A549 (cell line): ENCODE results near the gene PNMA8B. TPM values are rescaled to one million over a fixed set of nuclear protein-coding genes. Genes with fewer than 3 reads are reported as not detected.

Experiments
- ATAC-seq, 2 experiments: fragments of 200-7000 bp in 1 of 2; fragments of >200 bp in 1 of 2; cut with Nextera tagmentation in 1 of 2; cut with Tn5 transposase in 1 of 2; 3 replicates each; pipeline versions ENCODE4 v1.8.0 to v1.9.1; 2018 to 2020; ENCODE audit warnings: mild to moderate bottlenecking in 1 of 2, moderate library complexity in 1 of 2
- CTCF ChIA-PET: fragments of 300-600 bp; sonication (Branson Sonifier 250); formaldehyde crosslinking; extraction: SDS; loops from one replicate; lab custom pipeline; 2021; ENCODE audit warnings: antibody characterized with exemption, inconsistent platforms; lab: Yijun Ruan, JAX
- POLR2A ChIA-PET: fragments of 350-600 bp; formaldehyde crosslinking; extraction: SDS; loops from one replicate; lab custom pipeline; 2021; ENCODE audit warnings: antibody characterized with exemption, inconsistent platforms; lab: Yijun Ruan, JAX
- DNase-seq, 2 experiments: peaks; one replicate each; pipeline versions ENCODE4 v3.0.0 to v3.0.0-alpha.2; 2011 to 2016; ENCODE audit warnings: low read depth in 1 of 2, low spot score in 1 of 2
- FAIRE-seq: peaks from 2 replicates; lab custom pipeline; 2011; peaks lifted over from hg19 to GRCh38; lab: Jason Lieb, UNC
- H3K27ac ChIP-seq, 2 experiments: fragments of >200 bp; sonication (Bioruptor Twin); formaldehyde crosslinking; 3 replicates each; pipeline ENCODE4 v1.5.1; 2016 to 2017
- H3K4me1 ChIP-seq: fragments of >200 bp; sonication (Bioruptor Twin); formaldehyde crosslinking; 3 replicates; pipeline ENCODE4 v1.6.1; 2016
- H3K4me2 ChIP-seq: fragments of >200 bp; sonication (Bioruptor Twin); formaldehyde crosslinking; 3 replicates; pipeline ENCODE4 v1.6.1; 2016
- H3K4me3 ChIP-seq: fragments of >200 bp; sonication (Bioruptor Twin); formaldehyde crosslinking; 3 replicates; pipeline ENCODE4 v1.5.1; 2016
- H3K9me3 ChIP-seq: fragments of >200 bp; sonication (Bioruptor Twin); formaldehyde crosslinking; 3 replicates; pipeline ENCODE4 v1.6.1; 2016
- BHLHE40 ChIP-seq: IDR thresholded peaks from 2 replicates; pipeline ENCODE4 v1.6.1; 2012; ENCODE audit warnings: low read depth, low read length, inconsistent platforms
- CBX2 ChIP-seq: fragments of 200-600 bp; sonication (generic); IDR thresholded peaks from 2 replicates; pipeline ENCODE4 v1.6.1; 2016; ENCODE audit warnings: low read depth, mild to moderate bottlenecking, borderline replicate concordance
- CEBPB ChIP-seq, 2 experiments: fragments of >200 bp in 1 of 2; sonication (Bioruptor Twin) in 1 of 2; formaldehyde crosslinking in 1 of 2; IDR thresholded peaks; 2 replicates each; pipeline ENCODE4 v1.6.1; 2012 to 2016
- CHD2 ChIP-seq: fragments of 150-350 bp; IDR thresholded peaks from 2 replicates; pipeline ENCODE4 v1.6.1; 2014; ENCODE audit warnings: low read length; ENCODE audit not compliant: partially characterized antibody
- EHF ChIP-seq: fragments of 250-450 bp; sonication (Bioruptor Pico); IDR thresholded peaks from 2 replicates; pipeline ENCODE4 v1.5.0; 2020; ENCODE audit warnings: mild to moderate bottlenecking
- EP300 ChIP-seq, 2 experiments: fragments of >200 bp; sonication (Bioruptor Twin); formaldehyde crosslinking; IDR thresholded peaks; 2 replicates in 1 of 2; 3 replicates in 1 of 2; pipeline ENCODE4 v1.6.1; 2016 to 2017
- ESRRA ChIP-seq: fragments of 150-350 bp; IDR thresholded peaks from 2 replicates; pipeline ENCODE4 v1.6.1; 2014; ENCODE audit warnings: mild to moderate bottlenecking, low read length, borderline replicate concordance
- FOSB ChIP-seq: fragments of 250-450 bp; sonication (Bioruptor Pico); IDR thresholded peaks from 2 replicates; pipeline ENCODE4 v1.5.0; 2020; ENCODE audit warnings: mild to moderate bottlenecking, moderate library complexity
- FOSL2 ChIP-seq, 2 experiments: fragments of 450-650 bp in 1 of 2; fragments of >200 bp in 1 of 2; sonication (Bioruptor Twin) in 1 of 2; formaldehyde crosslinking; IDR thresholded peaks; 2 replicates each; pipeline versions ENCODE4 v1.5.0 to v1.6.1; 2016 to 2020; ENCODE audit warnings: mild to moderate bottlenecking in 1 of 2, moderate library complexity in 1 of 2
- GATA3 ChIP-seq: IDR thresholded peaks from 2 replicates; pipeline ENCODE4 v1.6.1; 2012; ENCODE audit warnings: borderline replicate concordance
- HEYL ChIP-seq: fragments of 250-450 bp; sonication (Bioruptor Pico); IDR thresholded peaks from 2 replicates; pipeline ENCODE4 v1.8.0; 2021; ENCODE audit warnings: mild to moderate bottlenecking, moderate library complexity
- HOXB13 ChIP-seq: fragments of 250-450 bp; sonication (Bioruptor Pico); IDR thresholded peaks from 2 replicates; pipeline ENCODE4 v1.5.0; 2020; ENCODE audit warnings: low read depth, mild to moderate bottlenecking, moderate library complexity
- HOXB5 ChIP-seq: fragments of 250-450 bp; sonication (Bioruptor Pico); IDR thresholded peaks from 2 replicates; pipeline ENCODE4 v1.5.0; 2020; ENCODE audit warnings: mild to moderate bottlenecking, moderate library complexity
- JUN ChIP-seq, 2 experiments: fragments of >200 bp; sonication (Bioruptor Twin); formaldehyde crosslinking; IDR thresholded peaks; 2 replicates in 1 of 2; 3 replicates in 1 of 2; pipeline ENCODE4 v1.6.1; 2016 to 2017
- JUNB ChIP-seq: fragments of >200 bp; sonication (Bioruptor Twin); formaldehyde crosslinking; IDR thresholded peaks from 2 replicates; pipeline ENCODE4 v1.6.1; 2016
- KDM5A ChIP-seq: fragments of 200-600 bp; sonication (generic); IDR thresholded peaks from 2 replicates; pipeline ENCODE4 v1.6.1; 2016; ENCODE audit warnings: antibody characterized with exemption, mild to moderate bottlenecking
- MAX ChIP-seq: IDR thresholded peaks from 2 replicates; pipeline ENCODE4 v1.6.1; 2012
- MAZ ChIP-seq: fragments of 150-350 bp; IDR thresholded peaks from 2 replicates; pipeline ENCODE4 v1.6.1; 2014; ENCODE audit warnings: antibody characterized with exemption, low read depth, low read length, borderline replicate concordance
- NFE2L2 ChIP-seq: fragments of 150-350 bp; conservative IDR thresholded peaks from 2 replicates; pipeline ENCODE4 v1.6.1; 2014; ENCODE audit warnings: low read length
- PBX3 ChIP-seq: IDR thresholded peaks from 2 replicates; pipeline ENCODE4 v1.6.1; 2012
- PHF8 ChIP-seq: fragments of 200-600 bp; sonication (generic); IDR thresholded peaks from 2 replicates; pipeline ENCODE4 v1.6.1; 2016; ENCODE audit warnings: low read depth, mild to moderate bottlenecking, antibody characterized with exemption, moderate library complexity, borderline replicate concordance
- POLR2AphosphoS2 ChIP-seq: conservative IDR thresholded peaks from 2 replicates; pipeline ENCODE4 v1.6.1; 2012; ENCODE audit warnings: low read length, improper control_type of control experiment, inconsistent platforms
- RCOR1 ChIP-seq: fragments of 150-350 bp; IDR thresholded peaks from 2 replicates; pipeline ENCODE4 v1.6.1; 2014; ENCODE audit warnings: antibody characterized with exemption, low read length, low read depth
- RNF2 ChIP-seq: fragments of 200-600 bp; sonication (generic); IDR thresholded peaks from 2 replicates; pipeline ENCODE4 v1.6.1; 2016; ENCODE audit warnings: low read depth, mild to moderate bottlenecking, antibody characterized with exemption, moderate library complexity, borderline replicate concordance
- SREBF2 ChIP-seq: fragments of 450-650 bp; IDR thresholded peaks from 2 replicates; pipeline ENCODE4 v1.6.1; 2014; ENCODE audit warnings: mild to moderate bottlenecking, moderate library complexity
- TFCP2L1 ChIP-seq: fragments of 250-450 bp; sonication (Bioruptor Pico); IDR thresholded peaks from 2 replicates; pipeline ENCODE4 v1.5.0; 2021; ENCODE audit warnings: mild to moderate bottlenecking
- TP53 ChIP-seq: fragments of 250-450 bp; sonication (Bioruptor Pico); IDR thresholded peaks from 2 replicates; pipeline ENCODE4 v1.5.0; 2021; ENCODE audit warnings: mild to moderate bottlenecking, moderate library complexity
- USF2 ChIP-seq: fragments of 450-650 bp; IDR thresholded peaks from 2 replicates; pipeline ENCODE4 v1.6.1; 2014; ENCODE audit warnings: antibody characterized with exemption
- ZSCAN20 ChIP-seq: fragments of 250-450 bp; sonication (Bioruptor Pico); IDR thresholded peaks from 2 replicates; pipeline ENCODE4 v1.8.0; 2022; ENCODE audit warnings: mild to moderate bottlenecking, moderate library complexity
- WGBS: methylation state at CpG from one replicate; pipeline ENCODE4 v1.1.6; 2017; ENCODE audit errors: missing lambda C conversion rate; 5-methylcytosine and 5-hydroxymethylcytosine counted together
- polyA plus RNA-seq, 4 experiments: library from polyadenylated mRNA; depleted of rRNA in 3 of 4; stranded (reverse); fragments of >200 nt; fragmentation: RNase III in 1 of 4; extraction: RNeasy Plus Mini Kit Qiagen cat#74134 plus additional on column Dnase treatment in 1 of 4; gene quantifications; 2 replicates in 3 of 4; 3 replicates in 1 of 4; pipeline ENCODE4 v1.2.3, GENCODE V29; 2011 to 2017
- TF ChIP-seq, protein P1 (sequence below): IDR thresholded peaks from 2 replicates; pipeline ENCODE4 v1.6.1; 2012; ENCODE audit warnings: low read depth, borderline replicate concordance
- TF ChIP-seq, protein P2 (sequence below): fragments of 150-350 bp; IDR thresholded peaks from 2 replicates; pipeline ENCODE4 v1.6.1; 2014; ENCODE audit warnings: low read depth, mild to moderate bottlenecking, low read length
- TF ChIP-seq, protein P3 (sequence below): fragments of >200 bp; sonication (Bioruptor Twin); formaldehyde crosslinking; IDR thresholded peaks from 2 replicates; pipeline ENCODE4 v1.6.1; 2016

PNMA8B gene
- polyA plus RNA-seq, 2 of the 4 experiments (the other 2 are of a cell fraction): not detected

DNA sequence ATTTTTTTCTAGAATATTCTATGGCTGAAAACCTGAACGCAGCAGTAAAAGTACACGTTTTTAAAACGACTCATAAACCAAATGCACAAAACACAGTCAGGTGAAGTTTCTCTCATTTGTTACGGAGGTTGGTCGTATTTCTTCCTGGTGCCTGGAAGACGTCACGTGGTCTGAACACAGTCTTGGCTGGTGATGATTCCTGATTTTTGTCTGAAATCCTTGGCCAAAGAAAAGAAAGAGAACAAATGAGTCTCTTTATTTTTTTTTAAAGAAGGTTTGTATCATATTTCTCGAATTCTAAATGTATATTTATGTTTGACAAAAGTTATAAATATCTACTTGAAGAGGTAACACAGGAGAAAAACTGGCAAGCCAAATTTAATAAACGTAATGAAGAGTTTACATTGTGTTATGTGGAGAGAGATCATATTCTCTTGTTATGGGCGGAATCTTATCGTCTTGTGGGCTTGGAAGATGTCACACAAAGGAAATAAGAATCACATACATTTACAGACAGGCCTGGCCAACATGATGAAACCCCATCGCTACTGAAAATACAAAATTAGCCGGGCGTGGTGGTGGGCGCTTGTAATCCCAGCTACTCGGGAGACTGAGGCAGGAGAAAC lies 14.3 kb downstream of the PNMA8B start:
- CTCF ChIA-PET: interaction anchor here (1.0 to 17.0 kb wide), 4 partner anchors 11 to 79 kb away, joined by 3 to 358 read pairs (median 8); no protein-coding TSS in a partner anchor
- Histone ChIP-seq H3K9me3 (no peaks in the 10 kb centered on the region), H3K4me1 (0 out of 3 replicates have a peak, but pooled peaks cover under 1% of the 10 kb centered on the region), H3K4me3 (no peak overlapping the region), H3K27ac (no peak overlapping the region), H3K4me2 (no peak overlapping the region)
- WGBS: 74% methylated on average over 16 of the region's 16 CpGs
- ATAC-seq (no peak), DNase-seq (no peak), FAIRE-seq (peak; percentile 73)
- TF ChIP-seq FOSL2 (IDR thresholded peaks at IDR 0.05): no peak
- no peak for TF ChIP-seq FOSL2 (CRISPR knock-in tag; IDR thresholded peaks at IDR 0.05)
- no peak for TF ChIP-seq BHLHE40
- no peak for TF ChIP-seq MAX
- no peak for TF ChIP-seq USF2
- no peak for TF ChIP-seq JUNB
- TF ChIP-seq MAZ: no peak
- TF ChIP-seq TFCP2L1 (CRISPR knock-in tag): no peak
- TF ChIP-seq, protein P1, sequence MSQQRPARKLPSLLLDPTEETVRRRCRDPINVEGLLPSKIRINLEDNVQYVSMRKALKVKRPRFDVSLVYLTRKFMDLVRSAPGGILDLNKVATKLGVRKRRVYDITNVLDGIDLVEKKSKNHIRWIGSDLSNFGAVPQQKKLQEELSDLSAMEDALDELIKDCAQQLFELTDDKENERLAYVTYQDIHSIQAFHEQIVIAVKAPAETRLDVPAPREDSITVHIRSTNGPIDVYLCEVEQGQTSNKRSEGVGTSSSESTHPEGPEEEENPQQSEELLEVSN: no peak
- no peak for TF ChIP-seq FOSB
- TF ChIP-seq ESRRA: no peak
- TF ChIP-seq, protein P2, sequence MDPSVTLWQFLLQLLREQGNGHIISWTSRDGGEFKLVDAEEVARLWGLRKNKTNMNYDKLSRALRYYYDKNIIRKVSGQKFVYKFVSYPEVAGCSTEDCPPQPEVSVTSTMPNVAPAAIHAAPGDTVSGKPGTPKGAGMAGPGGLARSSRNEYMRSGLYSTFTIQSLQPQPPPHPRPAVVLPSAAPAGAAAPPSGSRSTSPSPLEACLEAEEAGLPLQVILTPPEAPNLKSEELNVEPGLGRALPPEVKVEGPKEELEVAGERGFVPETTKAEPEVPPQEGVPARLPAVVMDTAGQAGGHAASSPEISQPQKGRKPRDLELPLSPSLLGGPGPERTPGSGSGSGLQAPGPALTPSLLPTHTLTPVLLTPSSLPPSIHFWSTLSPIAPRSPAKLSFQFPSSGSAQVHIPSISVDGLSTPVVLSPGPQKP: no peak
- TF ChIP-seq CHD2: no peak
- no peak for TF ChIP-seq NFE2L2
- no peak for TF ChIP-seq GATA3
- TF ChIP-seq PBX3: no peak
- TF ChIP-seq JUN (IDR thresholded peaks at IDR 0.05): no peak
- no peak for TF ChIP-seq RNF2
- TF ChIP-seq TP53 (CRISPR knock-in tag): no peak
- POLR2A ChIA-PET: no interaction called here

DNA sequence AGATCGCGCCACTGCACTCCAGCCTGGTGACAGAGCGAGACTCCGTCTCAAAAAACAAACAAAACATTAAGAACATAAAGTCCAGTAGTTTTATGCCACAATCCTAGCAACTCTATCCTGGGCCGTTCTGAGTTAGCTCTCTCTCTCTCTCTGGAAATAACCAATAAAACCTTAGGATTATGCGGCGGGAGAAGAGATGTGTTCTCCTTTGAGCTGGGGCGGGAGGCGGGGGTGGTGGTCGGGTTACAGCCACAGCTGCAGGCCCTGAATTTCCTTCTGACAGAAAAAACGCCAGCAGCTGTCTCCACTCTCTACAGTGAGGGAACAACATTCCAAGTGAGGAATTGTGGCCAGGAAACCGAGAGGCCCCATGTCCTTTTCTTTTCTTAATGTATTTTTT lies 15.3 kb downstream of the PNMA8B start:
- ChIA-PET CTCF (interaction anchor here (1.0 to 17.0 kb wide), 2 partner anchors 48 to 78 kb away, joined by 3 to 358 read pairs; no protein-coding TSS in a partner anchor), POLR2A (no interaction called here)
- WGBS: 74% methylated on average over 12 of the region's 12 CpGs
- FAIRE-seq: no peak
- no peaks in the 10 kb centered on the region for H3K9me3 ChIP-seq
- no peak for DNase-seq
- 0 out of 3 replicates have a peak, but pooled peaks cover 2% of the 10 kb centered on the region for H3K4me1 ChIP-seq
- no peak for ATAC-seq
- TF ChIP-seq POLR2AphosphoS2 (no peak), ESRRA (no peak), TP53 (CRISPR knock-in tag) (no peak), EHF (CRISPR knock-in tag) (no peak), PBX3 (no peak), HEYL (no peak), EP300 (IDR thresholded peaks at IDR 0.05) (no peak), ZSCAN20 (CRISPR knock-in tag) (no peak), CBX2 (no peak), HOXB5 (CRISPR knock-in tag) (no peak), RCOR1 (no peak), HOXB13 (no peak), CEBPB (IDR thresholded peaks at IDR 0.05) (no peak), CHD2 (no peak), PHF8 (no peak), KDM5A (no peak), RNF2 (no peak), SREBF2 (no peak)
- TF ChIP-seq, protein P3, sequence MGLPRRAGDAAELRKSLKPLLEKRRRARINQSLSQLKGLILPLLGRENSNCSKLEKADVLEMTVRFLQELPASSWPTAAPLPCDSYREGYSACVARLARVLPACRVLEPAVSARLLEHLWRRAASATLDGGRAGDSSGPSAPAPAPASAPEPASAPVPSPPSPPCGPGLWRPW: no peak
- H3K4me2 ChIP-seq: no peak overlapping the region
- H3K4me3 ChIP-seq: no peak overlapping the region
- H3K27ac ChIP-seq: no peak overlapping the region
